CD4-positive, CD25-positive, alpha-beta regulatory T cell (primary cell): ENCODE data around the gene SMS. TPM values are rescaled to one million over a fixed set of nuclear protein-coding genes. Genes with fewer than 3 reads are reported as not detected.
A peak's percentile ranks its signal among the peaks of the same experiment; 100 is the strongest.

Source experiments
- ATAC-seq, 2 donors: fragments of 150-1000 bp; cut with Tn5 transposase; one replicate each; pipeline ENCODE4 v1.10.0; 2021; ENCODE audit warnings: low read depth in 2 of 2, moderate number of reproducible peaks in 2 of 2, moderate library complexity in 1 of 2
- DNase-seq, 3 donors: peaks; one replicate each; pipeline versions ENCODE4 v3.0.0 to v3.0.0-alpha.2; 2012 to 2022; ENCODE audit warnings: mixed read lengths in 1 of 3
- H3K27ac ChIP-seq: one replicate; pipeline ENCODE4 v1.7.0; 2013; ENCODE audit warnings: mild to moderate bottlenecking, low read length; ENCODE audit not compliant: insufficient read depth, poor library complexity, severe bottlenecking
- H3K27me3 ChIP-seq: one replicate; pipeline ENCODE4 v1.7.0; 2013; ENCODE audit warnings: low read length; ENCODE audit not compliant: control insufficient read depth, insufficient read depth
- H3K36me3 ChIP-seq: one replicate; pipeline ENCODE4 v1.7.0; 2013; ENCODE audit warnings: mild to moderate bottlenecking, low read length, moderate library complexity; ENCODE audit not compliant: control insufficient read depth, insufficient read depth
- H3K4me1 ChIP-seq: 2 replicates; pipeline ENCODE4 v1.7.0; 2013; ENCODE audit warnings: mild to moderate bottlenecking, low read length; ENCODE audit not compliant: insufficient read depth, control insufficient read depth, poor library complexity, severe bottlenecking
- H3K4me3 ChIP-seq: one replicate; pipeline ENCODE4 v1.7.0; 2013; ENCODE audit warnings: low read depth, mild to moderate bottlenecking, low read length, moderate library complexity
- H3K9me3 ChIP-seq, 2 experiments: 1 replicate in 1 of 2; 2 replicates in 1 of 2; pipeline ENCODE4 v1.7.0; 2013; ENCODE audit warnings: low read length in 2 of 2, mild to moderate bottlenecking in 1 of 2, moderate library complexity in 1 of 2; ENCODE audit not compliant: control insufficient read depth in 2 of 2
- H3K27ac Mint-ChIP-seq, 3 donors: one replicate each; pipeline ENCODE4 v1.8.0; 2020 to 2022; ENCODE audit warnings: mild to moderate bottlenecking in 3 of 3, mixed read lengths in 3 of 3, moderate library complexity in 2 of 3
- H3K27me3 Mint-ChIP-seq: one replicate; pipeline ENCODE4 v1.8.0; 2022; ENCODE audit warnings: mild to moderate bottlenecking, mixed read lengths
- H3K36me3 Mint-ChIP-seq: one replicate; pipeline ENCODE4 v1.8.0; 2020; ENCODE audit warnings: mixed read lengths
- H3K4me1 Mint-ChIP-seq, 4 donors: one replicate each; pipeline ENCODE4 v1.8.0; 2020 to 2022; ENCODE audit warnings: mixed read lengths in 4 of 4, mild to moderate bottlenecking in 1 of 4
- H3K4me3 Mint-ChIP-seq, 4 donors: one replicate each; pipeline ENCODE4 v1.8.0; 2020 to 2022; ENCODE audit warnings: mild to moderate bottlenecking in 4 of 4, mixed read lengths in 4 of 4, moderate library complexity in 3 of 4
- H3K9me3 Mint-ChIP-seq, 7 donors: one replicate each; pipeline ENCODE4 v1.8.0; 2020 to 2022; ENCODE audit warnings: mixed read lengths in 7 of 7, mild to moderate bottlenecking in 3 of 7, moderate library complexity in 2 of 7
- polyA plus RNA-seq, 4 donors: library from polyadenylated mRNA; unstranded; fragments of 300-500 nt; fragmentation: Illumina TruSeq; gene quantifications; one replicate each; pipeline ENCODE4 v1.2.3, GENCODE V29; 2021
- total RNA-seq: library from RNA; stranded (reverse); gene quantifications from one replicate; pipeline ENCODE4 v1.2.3, GENCODE V29; 2022

Gene SMS
- total and polyA plus RNA-seq, 5 donors from 2014 or later: 24.0 to 105 (median 69.1) TPM

DNA sequence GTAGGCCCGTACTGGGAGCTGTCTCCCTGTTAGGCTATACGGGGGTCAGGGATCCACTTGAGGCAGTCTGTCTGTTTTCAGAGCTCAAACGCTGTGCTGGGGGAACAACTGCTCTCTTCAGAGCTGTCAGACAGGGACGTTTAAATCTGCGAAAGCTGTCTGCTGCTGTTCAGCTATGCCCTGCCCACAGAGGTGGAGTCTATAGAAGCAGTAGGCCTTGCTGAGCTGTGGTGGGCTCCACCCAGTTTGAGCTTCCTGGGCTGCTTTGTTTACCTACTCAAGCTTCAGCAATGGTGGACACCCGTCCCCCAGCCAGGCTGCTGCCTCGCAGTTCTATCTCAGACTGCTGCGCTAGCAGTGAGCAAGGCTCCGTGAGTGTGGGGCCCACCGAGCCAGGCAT is 64.4 kb downstream of the SMS start:
- H3K27me3 Mint-ChIP-seq: peaks cover 4% of the 10 kb centered on the region
- no peak for ATAC-seq
- H3K9me3 ChIP-seq: no peaks in the 10 kb centered on the region

DNA sequence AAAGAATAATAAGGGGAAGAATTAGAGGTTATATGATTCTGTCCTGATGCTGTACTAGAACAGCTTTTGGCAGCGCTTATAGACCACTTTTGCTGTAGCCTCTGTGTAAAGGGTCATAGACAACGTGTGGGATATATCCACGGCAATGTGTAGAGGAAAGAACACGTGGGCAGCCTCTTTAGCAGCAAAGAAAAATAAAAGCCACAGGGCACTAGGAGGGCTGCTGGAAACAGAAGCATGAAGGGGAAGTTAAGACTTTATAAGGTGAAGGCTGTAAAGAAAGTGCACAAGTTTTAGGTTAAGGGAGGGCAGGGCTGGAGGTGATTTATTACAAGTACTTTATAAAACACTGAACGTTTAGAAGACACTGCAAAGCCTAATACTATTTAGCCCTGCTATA is 71.5 kb downstream of the SMS start:
- Mint-ChIP-seq H3K27ac (no peak overlapping the region), H3K27me3 (peaks cover 4% of the 10 kb centered on the region), H3K9me3 (peaks cover 0 to 3% (median 0%) of the 10 kb centered on the region in 7 donors), H3K36me3 (no peaks in the 10 kb centered on the region), H3K4me3 (no peak overlapping the region), H3K4me1 (no peaks in the 10 kb centered on the region)
- Histone ChIP-seq H3K4me3 (no peak overlapping the region), H3K27me3 (no peaks in the 10 kb centered on the region), H3K4me1 (no peaks in the 10 kb centered on the region), H3K9me3 (no peaks in the 10 kb centered on the region), H3K36me3 (no peaks in the 10 kb centered on the region), H3K27ac (no peak overlapping the region)
- DNase-seq: no peak
- ATAC-seq: no peak

More for the DNA sequence above, 64.4 kb downstream of the SMS start:
- Histone ChIP-seq H3K4me1 (no peaks in the 10 kb centered on the region), H3K27ac (no peak overlapping the region), H3K27me3 (no peaks in the 10 kb centered on the region), H3K4me3 (no peak overlapping the region), H3K36me3 (no peaks in the 10 kb centered on the region)
- DNase-seq: peak in 1 of 3 donors; percentile 54
- Mint-ChIP-seq H3K4me3 (peak overlapping the region in 1 of 4 donors; percentile 28), H3K27ac (no peak overlapping the region), H3K9me3 (peaks cover 0 to 7% (median 0%) of the 10 kb centered on the region in 7 donors), H3K4me1 (peaks cover 0 to 15% (median 5%) of the 10 kb centered on the region in 4 donors), H3K36me3 (peaks cover 10% of the 10 kb centered on the region)

DNA sequence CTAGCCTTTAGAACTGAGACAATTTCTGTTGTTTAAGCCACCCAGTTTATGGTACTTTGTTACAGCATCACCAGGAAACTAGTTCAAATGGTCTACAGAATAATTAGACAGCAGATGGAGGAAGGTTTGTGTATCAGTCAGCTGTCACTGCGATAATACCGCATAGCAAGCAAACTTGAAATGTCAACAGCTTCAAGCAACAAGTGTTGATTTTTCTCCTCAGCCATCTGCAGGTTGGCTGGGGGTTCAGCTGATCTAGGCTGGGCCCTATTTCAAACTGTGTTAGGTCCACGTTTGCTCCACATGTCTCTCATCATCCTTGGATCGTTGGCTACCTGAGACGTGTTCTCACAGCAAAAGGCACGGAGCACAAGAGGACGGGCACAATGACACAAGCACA is 72.4 kb downstream of the SMS start:
- Histone ChIP-seq H3K36me3 (no peaks in the 10 kb centered on the region), H3K4me3 (no peak overlapping the region), H3K4me1 (no peaks in the 10 kb centered on the region), H3K27me3 (no peaks in the 10 kb centered on the region), H3K9me3 (no peaks in the 10 kb centered on the region), H3K27ac (no peak overlapping the region)
- Mint-ChIP-seq H3K27ac (no peak overlapping the region), H3K4me3 (no peak overlapping the region), H3K36me3 (no peaks in the 10 kb centered on the region), H3K4me1 (no peaks in the 10 kb centered on the region), H3K27me3 (peaks cover 4% of the 10 kb centered on the region), H3K9me3 (peaks cover 0 to 3% (median 0%) of the 10 kb centered on the region in 7 donors)
- DNase-seq (no peak), ATAC-seq (no peak)

DNA sequence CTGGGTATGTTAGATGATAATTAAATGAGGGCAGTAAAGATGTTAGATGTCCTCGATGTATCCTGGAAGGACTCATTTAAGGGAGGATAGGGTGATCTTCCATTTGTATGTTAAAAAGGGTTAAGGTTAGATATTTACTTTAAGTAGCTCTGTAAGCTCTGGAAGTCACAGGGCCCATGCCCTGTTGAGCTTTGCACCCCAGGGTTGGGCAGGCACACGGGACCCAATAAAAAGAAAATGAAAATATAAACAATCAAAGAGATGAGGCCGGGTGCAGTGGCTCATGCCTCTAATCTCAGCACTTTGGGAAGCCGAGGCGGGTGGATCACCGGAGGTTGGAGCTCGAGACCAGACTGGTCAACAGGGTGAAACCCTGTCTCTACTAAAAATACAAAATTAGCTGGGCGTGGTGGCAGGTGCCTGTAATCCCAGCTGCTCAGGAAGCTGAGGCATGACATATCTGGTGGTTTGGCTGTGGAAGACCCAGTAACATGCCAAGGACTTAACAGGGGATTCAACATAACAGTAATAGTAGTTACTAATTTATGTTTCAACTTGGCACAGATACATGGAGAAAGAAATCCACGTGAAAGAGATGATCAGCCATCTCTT is 74.7 kb downstream of the SMS start:
- no peak overlapping the region for H3K4me3 ChIP-seq
- Mint-ChIP-seq H3K9me3 (peaks cover 0 to under 1% (median 0%) of the 10 kb centered on the region in 7 donors), H3K27ac (no peak overlapping the region)

DNA sequence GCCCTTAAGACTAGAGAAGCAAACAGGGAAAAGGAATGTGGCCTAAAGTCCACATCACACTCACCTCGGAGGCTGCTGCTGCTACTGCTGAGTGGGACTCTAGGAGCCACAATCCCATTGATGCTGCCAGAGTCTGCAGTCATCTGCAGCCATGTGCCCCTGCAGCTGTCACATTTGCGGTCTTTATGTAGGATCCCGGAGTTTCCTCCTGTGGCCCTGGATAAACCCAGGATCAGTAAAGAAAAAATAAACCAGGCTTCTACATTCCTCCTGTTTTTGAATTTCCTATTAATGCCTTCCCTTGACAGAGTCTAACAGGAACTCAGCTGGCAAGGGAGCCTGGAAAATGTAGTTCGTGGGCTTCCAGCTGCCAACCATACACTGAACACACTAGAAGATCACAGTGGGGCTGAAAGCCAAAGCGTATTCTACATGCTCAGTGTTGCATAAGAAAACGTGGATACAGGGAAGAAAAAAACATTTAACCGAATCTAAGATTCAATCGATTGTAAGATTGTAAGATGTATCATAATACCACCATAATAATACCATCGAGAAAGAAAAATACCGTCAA is 81.3 kb downstream of the SMS start:
- H3K4me1 Mint-ChIP-seq: no peaks in the 10 kb centered on the region
- no peak for ATAC-seq

More for the DNA sequence above, 74.7 kb downstream of the SMS start:
- Mint-ChIP-seq H3K36me3 (no peaks in the 10 kb centered on the region), H3K4me1 (no peaks in the 10 kb centered on the region), H3K27me3 (no peaks in the 10 kb centered on the region), H3K4me3 (no peak overlapping the region)
- no peaks in the 10 kb centered on the region for H3K27me3 ChIP-seq
- no peaks in the 10 kb centered on the region for H3K4me1 ChIP-seq
- ATAC-seq (no peak), DNase-seq (no peak)
- H3K36me3 ChIP-seq: no peaks in the 10 kb centered on the region
- H3K9me3 ChIP-seq: no peaks in the 10 kb centered on the region
- no peak overlapping the region for H3K27ac ChIP-seq

DNA sequence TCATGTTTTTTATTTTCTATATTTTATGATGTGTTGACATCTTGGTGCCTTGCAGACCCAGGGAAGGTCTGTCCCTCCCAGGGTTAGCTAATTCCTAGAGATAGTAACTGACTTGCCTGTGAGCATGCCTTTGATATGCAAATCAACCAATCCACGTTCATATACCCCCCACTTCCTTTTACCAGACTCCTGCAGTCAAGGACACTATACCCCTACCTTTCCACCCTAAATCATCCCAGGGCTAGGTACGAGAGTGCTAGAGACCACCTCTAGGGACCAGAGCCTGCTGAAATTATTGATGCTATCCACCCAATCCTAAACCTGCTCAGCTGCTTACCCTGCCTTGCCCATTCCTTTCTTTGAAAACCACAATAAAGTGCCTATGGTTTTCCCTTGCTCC is 84.1 kb downstream of the SMS start:
- H3K4me3 Mint-ChIP-seq: no peak overlapping the region
- no peak for ATAC-seq
- H3K27me3 Mint-ChIP-seq: no peaks in the 10 kb centered on the region
- Histone ChIP-seq H3K27ac (no peak overlapping the region), H3K4me3 (no peak overlapping the region), H3K4me1 (no peaks in the 10 kb centered on the region), H3K27me3 (no peaks in the 10 kb centered on the region), H3K9me3 (no peaks in the 10 kb centered on the region), H3K36me3 (no peaks in the 10 kb centered on the region)
- peaks cover 0 to 2% (median 0%) of the 10 kb centered on the region in 4 donors for H3K4me1 Mint-ChIP-seq
- no peak for DNase-seq
- no peaks in the 10 kb centered on the region for H3K36me3 Mint-ChIP-seq
- H3K27ac Mint-ChIP-seq: no peak overlapping the region
- H3K9me3 Mint-ChIP-seq: peaks cover 0 to 2% (median 0%) of the 10 kb centered on the region in 7 donors

More for the DNA sequence above, 81.3 kb downstream of the SMS start:
- no peak for DNase-seq
- H3K27me3 ChIP-seq: no peaks in the 10 kb centered on the region
- no peaks in the 10 kb centered on the region for H3K4me1 ChIP-seq
- no peaks in the 10 kb centered on the region for H3K36me3 Mint-ChIP-seq
- no peak overlapping the region for H3K27ac Mint-ChIP-seq
- no peaks in the 10 kb centered on the region for H3K36me3 ChIP-seq
- peaks cover 0 to 1% (median 0%) of the 10 kb centered on the region in 7 donors for H3K9me3 Mint-ChIP-seq
- H3K4me3 ChIP-seq: no peak overlapping the region
- H3K9me3 ChIP-seq: no peaks in the 10 kb centered on the region
- no peak overlapping the region for H3K4me3 Mint-ChIP-seq
- H3K27me3 Mint-ChIP-seq: no peaks in the 10 kb centered on the region
- no peak overlapping the region for H3K27ac ChIP-seq

DNA sequence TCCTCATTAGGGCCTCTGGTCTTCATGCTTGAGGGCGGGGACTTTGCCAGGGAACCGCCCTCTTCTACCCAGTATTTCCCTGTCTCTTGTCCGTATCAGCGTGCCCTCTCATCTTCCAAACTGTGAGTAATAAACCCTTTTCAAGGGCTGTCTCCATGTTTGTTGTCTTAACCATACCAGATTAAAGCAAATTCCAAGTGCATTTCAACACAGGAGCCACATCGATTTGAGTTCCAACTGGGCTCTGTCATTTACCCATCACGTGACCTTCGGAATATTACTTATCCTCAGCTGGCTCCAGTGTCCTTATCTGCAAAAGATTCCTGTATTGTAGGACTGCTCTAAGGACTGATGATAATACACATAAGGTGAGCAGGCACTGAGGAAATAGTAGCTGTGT is 85.2 kb downstream of the SMS start:
- H3K4me3 Mint-ChIP-seq: no peak overlapping the region

DNA sequence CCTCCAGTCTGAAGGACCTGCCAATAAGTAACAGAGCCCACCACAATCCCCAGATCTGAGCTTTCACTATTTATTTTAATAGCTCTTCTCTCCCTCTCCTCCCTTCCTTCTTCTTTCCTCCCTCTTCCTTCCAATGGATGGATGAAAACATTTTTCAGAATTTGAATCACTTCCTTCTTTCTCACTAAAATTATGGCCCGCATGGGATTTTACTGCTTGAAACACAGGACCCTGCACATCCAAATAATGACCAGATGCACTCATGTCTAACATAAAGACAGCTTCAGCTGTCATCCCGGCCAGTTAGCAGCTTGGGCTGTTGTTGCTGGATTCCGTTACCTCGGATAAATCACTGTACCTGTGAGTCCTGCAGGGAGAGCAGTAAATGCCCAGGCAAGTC is 86.2 kb downstream of the SMS start:
- no peaks in the 10 kb centered on the region for H3K36me3 ChIP-seq
- DNase-seq: no peak
- Mint-ChIP-seq H3K4me1 (peaks cover 0 to 2% (median 0%) of the 10 kb centered on the region in 4 donors), H3K4me3 (no peak overlapping the region), H3K36me3 (no peaks in the 10 kb centered on the region), H3K27ac (no peak overlapping the region), H3K27me3 (no peaks in the 10 kb centered on the region), H3K9me3 (peaks cover 0 to 2% (median 0%) of the 10 kb centered on the region in 7 donors)
- H3K27me3 ChIP-seq: no peaks in the 10 kb centered on the region
- no peak overlapping the region for H3K27ac ChIP-seq
- ATAC-seq: no peak
- no peak overlapping the region for H3K4me3 ChIP-seq
- H3K9me3 ChIP-seq: no peaks in the 10 kb centered on the region
- H3K4me1 ChIP-seq: no peaks in the 10 kb centered on the region

More for the DNA sequence above, 85.2 kb downstream of the SMS start:
- Histone ChIP-seq H3K27ac (no peak overlapping the region), H3K4me1 (no peaks in the 10 kb centered on the region), H3K9me3 (no peaks in the 10 kb centered on the region), H3K27me3 (no peaks in the 10 kb centered on the region), H3K36me3 (no peaks in the 10 kb centered on the region), H3K4me3 (no peak overlapping the region)
- Mint-ChIP-seq H3K4me1 (peaks cover 0 to 2% (median 0%) of the 10 kb centered on the region in 4 donors), H3K27me3 (no peaks in the 10 kb centered on the region), H3K9me3 (peaks cover 0 to 2% (median 0%) of the 10 kb centered on the region in 7 donors), H3K36me3 (no peaks in the 10 kb centered on the region), H3K27ac (no peak overlapping the region)
- no peak for ATAC-seq
- DNase-seq: no peak
